ENCODE results near the gene MLIP.

GRCh38 chr6:54267798-54268197, 156.6 kb downstream of the MLIP start:
- no peak for TF ChIP-seq POLR2A (IDR thresholded peaks at IDR 0.05; ENCODE audit: extremely low read depth, insufficient read length)
- peak; percentile 58 for TF ChIP-seq CTCF (IDR thresholded peaks at IDR 0.05; ENCODE audit: low read depth, low read length)
- no peak for TF ChIP-seq MAX (IDR thresholded peaks at IDR 0.05; ENCODE audit: low read depth, low read length)
- TF ChIP-seq MYC (IDR thresholded peaks at IDR 0.05; ENCODE audit: low read depth, low read length) = no peak
